Left ventricle myocardium inferior (tissue), 1 donor: ENCODE results near the gene SCAANT1. TPM values are rescaled to one million over a fixed set of nuclear protein-coding genes. Genes with fewer than 3 reads are reported as not detected.

Experiments used
- DNase-seq: peaks from one replicate; pipeline ENCODE4 v3.0.0-alpha.2; 2020
- H3K27ac ChIP-seq: fragments of 200-600 bp; replicated peaks from 2 replicates; pipeline ENCODE4 v1.8.0; 2021
- H3K27me3 ChIP-seq: fragments of 200-600 bp; 2 replicates; pipeline ENCODE4 v1.8.0; 2021; ENCODE audit warnings: low read depth
- H3K36me3 ChIP-seq: fragments of 200-600 bp; 2 replicates; pipeline ENCODE4 v1.8.0; 2021
- H3K4me1 ChIP-seq: fragments of 200-600 bp; 2 replicates; pipeline ENCODE4 v1.8.0; 2021
- H3K4me3 ChIP-seq: fragments of 200-600 bp; 2 replicates; pipeline ENCODE4 v1.8.0; 2021; ENCODE audit warnings: mild to moderate bottlenecking, moderate library complexity
- H3K9me3 ChIP-seq: fragments of 200-600 bp; replicated peaks from 2 replicates; pipeline ENCODE4 v1.8.0; 2021
- intact Hi-C: fragments of 100-400 bp; cut with micrococcal nuclease; formaldehyde crosslinking; loops from one replicate; pipeline ENCODE4 v1.11.0; 2022
- total RNA-seq: library from RNA; stranded (reverse); fragmentation: NEBNext Ultra II Directional; extraction: Animal tissue kit (Norgen Biotek cat#: 25700); gene quantifications from one replicate; pipeline ENCODE4 v1.2.1, GENCODE V29; 2021
- TF ChIP-seq, protein P1 (sequence below): fragments of 200-600 bp; IDR thresholded peaks from 2 replicates; pipeline ENCODE4 v1.8.0; 2021; ENCODE audit warnings: antibody characterized with exemption, mild to moderate bottlenecking, borderline replicate concordance
- donor health status: DM: no; HTN: yes; CAD: no; lungs with severe emphysema.

The SCAANT1 gene
- total RNA-seq, 1 donor from 2014 or later, result not detected

GRCh38 chr3:63926309-63926708 lies 14.1 kb upstream of the SCAANT1 start:
- H3K36me3 ChIP-seq, result peaks cover 32% of the 10 kb centered on the region

DNA sequence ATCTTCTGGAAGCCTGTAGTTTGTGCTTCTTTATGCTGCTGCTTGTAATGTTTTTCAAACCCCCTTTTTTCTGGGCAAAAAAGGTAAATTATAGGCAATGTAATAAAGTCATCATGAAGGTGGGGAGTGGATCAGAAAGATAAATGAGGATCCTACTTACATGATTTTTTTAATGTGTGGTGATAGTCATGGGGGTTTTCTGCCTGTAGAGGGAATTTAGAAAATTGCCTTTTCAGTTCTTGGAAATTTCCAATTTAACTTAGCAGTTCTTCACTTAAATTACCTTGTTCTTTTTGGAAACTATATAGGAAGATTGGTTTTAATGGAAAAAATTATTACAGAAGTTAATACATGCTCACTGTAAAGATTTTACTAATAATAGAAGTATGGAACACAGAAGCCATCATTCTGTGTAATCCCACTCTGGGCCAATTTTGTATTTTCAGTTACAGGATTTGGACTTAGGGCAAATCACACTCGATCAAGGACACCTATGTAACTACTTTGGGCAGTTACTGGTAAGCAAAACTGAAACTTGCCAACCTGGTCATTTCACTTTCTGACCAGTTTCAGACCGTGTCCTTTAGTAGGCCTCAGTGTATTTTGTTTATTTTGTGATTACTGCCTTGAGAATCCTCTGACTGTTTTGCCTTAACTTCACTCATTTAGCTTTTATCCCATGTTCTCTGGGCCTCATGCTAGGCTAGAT lies 10.5 kb upstream of the SCAANT1 start:
- Histone ChIP-seq H3K27ac (no peak overlapping the region), H3K9me3 (no peaks in the 10 kb centered on the region), H3K36me3 (peaks cover 42% of the 10 kb centered on the region), H3K4me3 (no peak overlapping the region), H3K4me1 (peaks cover 5% of the 10 kb centered on the region), H3K27me3 (no peaks in the 10 kb centered on the region)
- intact Hi-C loops, result no loop called here
- no peak for DNase-seq
- TF ChIP-seq, protein P1, sequence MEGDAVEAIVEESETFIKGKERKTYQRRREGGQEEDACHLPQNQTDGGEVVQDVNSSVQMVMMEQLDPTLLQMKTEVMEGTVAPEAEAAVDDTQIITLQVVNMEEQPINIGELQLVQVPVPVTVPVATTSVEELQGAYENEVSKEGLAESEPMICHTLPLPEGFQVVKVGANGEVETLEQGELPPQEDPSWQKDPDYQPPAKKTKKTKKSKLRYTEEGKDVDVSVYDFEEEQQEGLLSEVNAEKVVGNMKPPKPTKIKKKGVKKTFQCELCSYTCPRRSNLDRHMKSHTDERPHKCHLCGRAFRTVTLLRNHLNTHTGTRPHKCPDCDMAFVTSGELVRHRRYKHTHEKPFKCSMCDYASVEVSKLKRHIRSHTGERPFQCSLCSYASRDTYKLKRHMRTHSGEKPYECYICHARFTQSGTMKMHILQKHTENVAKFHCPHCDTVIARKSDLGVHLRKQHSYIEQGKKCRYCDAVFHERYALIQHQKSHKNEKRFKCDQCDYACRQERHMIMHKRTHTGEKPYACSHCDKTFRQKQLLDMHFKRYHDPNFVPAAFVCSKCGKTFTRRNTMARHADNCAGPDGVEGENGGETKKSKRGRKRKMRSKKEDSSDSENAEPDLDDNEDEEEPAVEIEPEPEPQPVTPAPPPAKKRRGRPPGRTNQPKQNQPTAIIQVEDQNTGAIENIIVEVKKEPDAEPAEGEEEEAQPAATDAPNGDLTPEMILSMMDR, result no peak

More at GRCh38 chr3:63926309-63926708, 14.1 kb upstream of the SCAANT1 start:
- intact Hi-C loops, result no loop called here
- H3K4me3 ChIP-seq, result no peak overlapping the region
- H3K9me3 ChIP-seq, result no peaks in the 10 kb centered on the region
- no peak overlapping the region for H3K27ac ChIP-seq
- TF ChIP-seq, protein P1, result no peak
- no peaks in the 10 kb centered on the region for H3K27me3 ChIP-seq
- peaks cover 19% of the 10 kb centered on the region for H3K4me1 ChIP-seq
- DNase-seq, result no peak

DNA sequence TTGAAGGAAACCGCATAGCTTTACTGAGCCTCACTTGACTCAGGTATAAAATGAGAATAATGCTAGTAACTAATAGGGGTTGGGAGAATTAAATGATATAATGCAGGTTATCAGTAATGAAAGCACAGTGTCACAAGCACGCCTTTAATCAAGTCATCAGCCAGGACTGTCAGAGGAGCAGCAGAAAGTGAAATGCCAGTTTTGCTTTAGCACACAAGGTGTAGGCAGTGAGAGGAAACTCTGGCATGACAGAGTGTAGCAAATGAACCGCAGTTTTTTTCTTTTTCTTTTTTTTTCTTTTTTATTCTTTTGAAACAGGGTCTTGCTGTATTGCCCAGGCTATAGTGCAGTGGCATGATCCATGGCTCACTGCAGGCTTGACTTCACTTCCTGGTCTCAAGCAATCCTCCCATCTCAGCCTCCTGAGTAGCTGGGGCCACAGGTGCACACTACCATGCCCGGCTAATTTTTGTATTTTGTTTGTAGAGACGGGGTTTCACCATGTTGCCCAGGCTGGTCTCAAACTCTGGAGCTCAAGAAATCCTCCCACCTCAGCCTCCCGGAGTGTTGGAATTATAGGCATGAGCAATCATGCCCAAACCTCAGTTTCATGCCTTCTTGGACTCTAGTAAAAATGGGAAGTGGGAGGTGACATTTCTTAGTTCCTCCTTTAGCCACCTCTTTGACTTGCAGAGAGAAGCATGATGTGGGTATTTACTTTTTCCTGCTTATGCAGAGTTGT lies 9.7 kb upstream of the SCAANT1 start:
- H3K27me3 ChIP-seq, result no peaks in the 10 kb centered on the region
- H3K9me3 ChIP-seq, result no peaks in the 10 kb centered on the region
- H3K27ac ChIP-seq, result no peak overlapping the region
- intact Hi-C loops, result no loop called here
- peaks cover 3% of the 10 kb centered on the region for H3K4me1 ChIP-seq
- TF ChIP-seq, protein P1, result no peak
- H3K36me3 ChIP-seq, result peaks cover 45% of the 10 kb centered on the region
- no peak overlapping the region for H3K4me3 ChIP-seq
- DNase-seq, result no peak

DNA sequence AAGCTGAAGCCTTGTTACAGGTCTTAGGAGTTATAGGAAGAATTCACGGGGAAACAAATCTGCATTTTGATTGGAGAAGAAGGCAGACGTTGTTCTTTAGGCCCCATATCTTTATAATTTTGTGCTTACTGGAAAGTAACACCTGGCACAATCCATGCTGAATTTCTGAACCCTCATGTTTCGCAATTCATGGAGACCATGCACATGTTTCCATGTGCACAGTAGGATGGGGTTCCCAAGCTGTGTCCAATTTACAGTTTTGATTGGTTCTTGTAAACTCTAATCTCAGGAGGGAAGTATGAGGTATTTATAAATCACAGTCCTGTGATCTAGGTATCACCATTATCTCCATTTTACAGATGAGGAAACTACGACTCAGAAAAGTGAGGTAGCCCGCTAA lies 7.8 kb upstream of the SCAANT1 start:
- peaks cover 47% of the 10 kb centered on the region for H3K36me3 ChIP-seq
- intact Hi-C loops, result no loop called here
- TF ChIP-seq, protein P1, result no peak
- H3K4me1 ChIP-seq, result peaks cover 3% of the 10 kb centered on the region
- no peak overlapping the region for H3K27ac ChIP-seq
- H3K4me3 ChIP-seq, result no peak overlapping the region
- no peaks in the 10 kb centered on the region for H3K9me3 ChIP-seq
- DNase-seq, result no peak
- no peaks in the 10 kb centered on the region for H3K27me3 ChIP-seq

DNA sequence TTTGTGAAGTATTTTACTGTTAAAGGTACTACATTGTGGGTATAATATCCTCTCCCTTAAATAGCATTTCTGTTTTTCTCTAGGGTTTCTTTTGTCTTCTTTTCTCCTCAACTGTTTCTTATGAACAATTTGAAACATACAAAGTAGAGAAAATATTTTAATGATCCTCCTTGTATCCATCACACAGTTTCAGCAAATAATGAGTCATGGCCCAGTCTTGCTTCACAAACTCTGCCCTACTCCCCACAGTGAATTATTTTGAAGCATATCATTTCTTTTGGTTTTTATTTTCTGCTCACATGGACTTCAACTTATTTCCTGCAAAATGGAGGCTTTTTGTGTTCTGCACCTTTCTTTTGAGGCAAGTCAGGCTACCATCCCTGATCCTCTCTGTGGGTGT lies 6.1 kb upstream of the SCAANT1 start:
- no peak for DNase-seq
- peaks cover 46% of the 10 kb centered on the region for H3K36me3 ChIP-seq
- no peak overlapping the region for H3K27ac ChIP-seq
- no peaks in the 10 kb centered on the region for H3K9me3 ChIP-seq
- TF ChIP-seq, protein P1, result no peak
- no peak overlapping the region for H3K4me3 ChIP-seq
- H3K4me1 ChIP-seq, result peaks cover 19% of the 10 kb centered on the region
- no peaks in the 10 kb centered on the region for H3K27me3 ChIP-seq
- intact Hi-C loops, result no loop called here
